ENCODE data around the gene MAPK1IP1L.

Gene MAPK1IP1L

GRCh38 chr14:55098561-55098898 lies 47.1 kb downstream of the MAPK1IP1L start:
- no peak for DNase-seq

DNA sequence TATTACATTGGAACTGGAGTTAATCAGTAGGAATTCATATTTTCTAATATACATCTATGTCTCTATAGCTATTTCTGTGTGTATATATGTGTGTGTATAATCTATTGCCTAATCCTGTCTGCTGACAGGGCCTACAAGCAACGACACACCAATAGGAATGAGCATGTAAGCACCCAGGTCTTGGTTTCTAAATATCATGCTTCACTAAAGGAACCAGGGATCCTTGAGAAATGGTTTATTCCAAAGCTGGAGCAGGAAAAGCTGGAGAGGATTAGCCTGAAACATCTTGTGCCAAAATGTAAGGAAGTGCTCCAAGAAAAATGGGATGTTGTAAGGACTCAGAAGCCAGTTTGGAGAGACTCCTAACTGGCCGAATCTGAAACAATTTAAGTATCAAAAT lies 48.3 kb downstream of the MAPK1IP1L start:
- DNase-seq: no peak

DNA sequence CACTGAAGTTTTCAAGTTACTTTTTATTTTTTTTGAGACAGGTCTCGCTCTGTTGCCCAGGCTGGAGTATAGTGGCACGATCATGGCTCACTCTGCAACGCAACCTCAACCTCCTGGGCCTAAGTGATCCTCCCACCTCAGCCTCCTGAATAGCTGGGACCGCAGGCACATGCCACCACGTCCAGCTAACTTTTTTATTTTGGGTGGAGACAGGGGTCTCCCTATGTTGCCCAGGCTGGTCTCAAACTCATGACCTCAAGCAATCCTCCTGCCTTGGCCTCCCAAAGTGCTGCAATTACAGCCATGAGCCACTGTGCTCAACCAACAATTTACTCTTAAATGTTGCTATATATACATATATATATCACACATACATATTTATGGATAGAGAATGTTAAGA lies 50.3 kb downstream of the MAPK1IP1L start:
- DNase-seq: no peak

DNA sequence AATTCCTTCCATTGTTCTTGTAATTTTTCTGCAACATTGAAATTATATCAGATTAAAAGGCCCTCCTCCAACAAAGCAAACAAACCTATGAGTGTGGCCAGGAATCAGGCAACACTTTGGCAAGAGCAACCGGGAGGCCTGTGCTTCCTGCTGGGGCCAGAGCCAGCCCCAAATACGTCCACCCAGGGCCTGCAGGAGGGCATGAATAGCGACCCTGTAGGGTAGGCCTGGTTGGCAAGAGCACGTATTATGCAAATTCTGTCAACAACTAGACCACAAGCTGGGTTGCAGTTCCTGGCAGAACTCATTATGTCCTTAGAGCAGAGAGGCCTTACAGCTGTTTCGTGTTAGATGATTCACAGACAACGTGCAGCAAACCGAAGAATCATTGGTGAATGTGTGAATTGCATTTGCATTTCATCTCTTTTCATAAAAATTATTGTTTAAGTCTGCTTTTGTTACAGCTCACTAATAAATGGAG lies 50.7 kb downstream of the MAPK1IP1L start:
- DNase-seq: peak; percentile 83

- no peak for DNase-seq
These were observed 51.7 kb downstream of the MAPK1IP1L start for GRCh38 chr14:55103005-55103640.

DNA sequence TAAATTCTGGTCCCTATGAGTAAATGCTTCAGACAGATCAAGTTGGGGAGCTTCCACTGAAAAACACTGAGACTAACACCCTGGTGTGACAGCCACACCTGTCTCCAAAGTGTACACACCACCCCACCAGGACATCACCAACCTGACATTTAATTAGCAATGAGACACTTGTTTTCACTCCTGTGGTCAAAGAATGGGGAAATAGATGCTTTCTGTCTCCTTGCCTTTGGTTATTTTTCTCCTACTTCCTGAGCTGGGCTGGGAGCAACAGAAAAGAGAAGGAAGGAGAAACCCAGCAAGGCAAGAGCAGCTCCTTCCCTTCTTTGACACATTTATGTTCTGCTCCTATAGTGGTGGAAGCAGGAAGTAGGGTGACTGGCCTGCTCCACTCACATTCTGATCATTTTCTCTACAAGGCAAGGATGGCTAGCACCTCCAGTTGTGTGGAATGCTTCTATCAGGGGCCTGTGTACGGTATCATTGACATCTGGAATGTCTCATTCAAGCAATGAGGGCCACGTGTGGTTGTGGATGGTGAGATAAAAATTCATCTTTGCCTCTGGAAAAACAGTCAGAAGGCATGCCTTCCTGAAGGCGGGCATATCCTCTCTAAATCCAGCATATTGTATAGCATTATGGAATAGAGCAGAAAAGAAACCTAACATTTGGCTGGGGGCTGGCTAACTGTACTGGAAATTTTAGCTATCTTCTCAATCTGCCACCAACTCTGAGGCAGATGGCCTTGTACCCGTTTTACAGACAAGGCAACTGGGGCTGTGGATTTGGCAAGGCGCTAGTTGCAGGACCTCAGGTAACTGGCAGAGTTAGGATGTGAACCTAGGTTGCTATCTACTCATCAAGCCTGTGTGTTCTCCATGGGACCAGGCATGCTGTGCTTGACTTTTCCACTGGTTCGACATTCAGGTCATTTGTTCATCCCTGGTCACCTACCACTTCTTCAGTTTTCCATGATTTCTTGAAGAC lies 52.8 kb downstream of the MAPK1IP1L start:
- DNase-seq: no peak

GRCh38 chr14:55105991-55106390 lies 54.5 kb downstream of the MAPK1IP1L start:
- no peak for DNase-seq

- DNase-seq: peak; percentile 45
These were observed 56.5 kb downstream of the MAPK1IP1L start for GRCh38 chr14:55107766-55108554.

- no peak for DNase-seq
These were observed 58.4 kb downstream of the MAPK1IP1L start for GRCh38 chr14:55109836-55110235.

DNA sequence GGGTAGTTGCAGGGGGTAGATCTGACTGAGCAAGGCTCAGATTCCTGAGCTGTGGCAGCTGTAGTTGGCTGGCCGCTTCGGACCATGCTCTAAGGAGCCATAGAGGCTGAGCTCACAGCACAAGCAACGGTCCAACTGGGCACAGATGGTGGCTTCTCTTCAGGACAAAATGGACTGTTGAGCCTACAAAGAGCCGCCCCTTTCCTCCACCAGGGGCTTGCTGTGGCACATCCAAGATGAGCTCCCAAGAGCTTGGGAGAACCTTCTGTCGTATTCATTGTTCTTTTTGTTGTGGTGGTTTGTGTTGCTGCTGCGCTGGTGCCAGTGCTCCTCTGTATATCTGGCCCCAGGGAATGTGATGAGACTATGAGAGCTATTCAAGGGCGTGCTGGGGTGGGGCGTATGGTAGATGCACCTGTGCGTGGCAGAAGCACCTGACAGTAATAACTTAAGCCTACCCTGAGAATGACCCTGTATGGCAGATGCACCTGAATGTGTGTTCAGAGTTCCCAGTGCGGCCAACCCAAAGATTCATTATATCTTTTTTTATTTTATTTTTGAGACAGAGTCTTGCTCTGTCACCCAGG lies 59.8 kb downstream of the MAPK1IP1L start:
- no peak for DNase-seq

DNA sequence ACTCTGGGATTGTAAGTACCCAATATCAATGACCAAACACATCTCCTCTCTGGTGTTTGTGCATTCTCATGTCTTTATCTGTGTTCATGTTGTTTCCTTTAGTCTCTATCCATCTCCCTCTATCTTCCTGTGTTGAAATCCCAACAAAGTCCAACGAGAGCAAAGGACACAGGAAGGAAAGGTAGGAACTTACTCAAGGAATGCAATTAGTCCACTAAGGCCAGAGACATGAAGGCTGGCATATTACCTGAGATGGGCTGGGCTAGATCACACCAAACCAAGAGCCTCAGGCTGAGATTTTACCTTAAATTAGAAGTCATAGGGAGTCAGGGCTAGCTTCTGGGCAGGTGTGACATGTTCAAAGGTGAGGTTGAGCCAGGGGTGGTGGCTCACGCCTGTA lies 63.3 kb downstream of the MAPK1IP1L start:
- DNase-seq: no peak

DNA sequence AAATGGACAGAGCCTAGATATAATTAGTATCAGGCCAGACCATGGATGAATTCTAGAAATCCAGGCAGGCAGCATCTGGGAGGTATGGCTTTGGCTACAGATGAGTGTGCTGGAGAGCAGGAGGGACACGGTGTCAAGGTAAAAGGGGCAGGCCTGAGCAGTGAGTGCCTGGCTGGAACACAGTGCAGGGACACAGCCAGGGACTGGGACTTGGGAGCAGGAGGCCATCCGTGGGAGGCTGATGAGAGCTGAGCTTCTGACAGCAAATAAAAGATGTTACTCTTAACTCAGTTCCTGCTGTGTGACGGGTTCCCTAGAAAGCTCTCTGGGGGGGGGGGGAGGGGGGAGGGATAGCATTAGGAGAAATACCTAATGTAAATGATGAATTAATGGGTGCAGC lies 64.0 kb downstream of the MAPK1IP1L start:
- no peak for DNase-seq

- DNase-seq: no peak
These were observed 64.4 kb downstream of the MAPK1IP1L start for GRCh38 chr14:55115861-55116245.

DNA sequence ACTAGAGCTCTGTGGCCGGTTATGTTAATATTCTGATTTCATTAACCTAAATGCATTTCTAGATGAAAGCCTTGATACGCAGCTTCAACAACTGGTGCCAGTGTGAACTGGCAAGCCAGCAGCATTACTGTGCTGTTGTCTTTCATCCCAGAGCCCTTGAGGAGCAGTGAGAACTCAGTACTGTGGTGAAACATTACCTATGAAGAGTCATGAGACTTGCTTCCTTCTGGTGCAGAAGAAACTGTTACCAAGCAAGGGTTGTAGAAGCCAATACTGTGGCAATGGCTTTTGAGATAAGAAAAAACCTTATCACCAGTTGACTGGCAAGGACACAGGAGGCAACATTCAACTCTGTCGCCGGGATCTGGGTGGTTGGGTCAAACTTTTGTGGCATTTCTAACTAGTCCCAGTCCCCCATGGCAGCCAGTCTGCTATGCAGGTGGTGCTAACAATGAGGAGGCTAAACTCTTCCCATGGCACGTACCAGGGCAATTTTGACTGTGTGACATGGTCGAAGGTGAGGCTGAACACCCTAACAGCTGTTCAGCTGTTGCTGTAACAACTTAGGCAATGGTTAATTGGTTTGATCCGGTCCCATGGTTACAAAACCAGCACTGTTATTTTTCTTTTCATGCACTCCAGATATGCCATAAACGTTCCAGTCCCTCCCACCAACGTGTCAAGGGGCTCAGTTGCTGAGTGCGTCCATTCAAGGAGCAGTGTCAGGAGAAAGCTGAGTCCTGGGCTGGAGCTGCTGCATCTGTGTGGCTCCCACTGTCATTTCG lies 65.0 kb downstream of the MAPK1IP1L start:
- no peak for DNase-seq

DNA sequence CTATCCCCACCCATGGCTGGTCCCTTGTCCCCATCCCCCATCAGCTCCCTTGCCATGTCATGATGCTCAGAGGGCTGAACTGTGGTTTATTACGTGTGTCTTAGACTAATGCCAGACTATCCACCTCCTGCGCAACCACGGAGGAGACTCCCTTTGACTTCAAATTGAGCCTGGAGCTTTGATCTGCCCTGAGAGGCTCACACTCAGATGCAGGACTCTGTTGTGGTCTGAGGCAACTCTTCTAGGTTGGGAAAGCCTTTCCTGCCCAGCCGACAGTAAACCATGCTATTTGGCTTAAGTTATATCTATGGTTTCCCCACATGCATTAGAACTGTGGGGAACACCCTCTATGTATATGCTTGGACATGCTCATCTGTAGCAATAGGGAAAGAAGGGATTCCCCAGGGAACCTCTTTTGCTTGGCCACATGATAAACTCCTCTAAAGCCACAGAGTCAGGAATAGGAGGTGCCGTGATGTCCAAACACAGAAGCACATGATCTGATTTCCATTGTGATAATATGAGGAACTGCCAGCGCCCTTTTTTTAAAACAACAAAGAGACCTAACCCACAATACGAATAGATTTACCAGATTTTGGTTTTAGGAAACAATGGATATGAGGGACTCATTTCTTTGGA lies 66.5 kb downstream of the MAPK1IP1L start:
- no peak for DNase-seq

- DNase-seq: no peak
These were observed 67.3 kb downstream of the MAPK1IP1L start for GRCh38 chr14:55118761-55119160.

All from DMS 273 treated with DMSO at 0.1 percent for 48 hours (cell line).